NT2/D1 (cell line): ENCODE results near the gene CSF2.

Experiments
- DNase-seq: peaks from one replicate; pipeline ENCODE4 v3.0.0-alpha.2; 2011; ENCODE audit warnings: low read depth, low spot score
- H3K27me3 ChIP-seq: 2 replicates; pipeline ENCODE4 v1.6.0; 2011; ENCODE audit warnings: mild to moderate bottlenecking; ENCODE audit not compliant: insufficient read length, insufficient read depth
- H3K36me3 ChIP-seq: 2 replicates; pipeline ENCODE4 v1.6.1; 2011; ENCODE audit warnings: mild to moderate bottlenecking, low read length, mixed read lengths; ENCODE audit not compliant: insufficient read depth, insufficient read length
- H3K4me1 ChIP-seq: 2 replicates; pipeline ENCODE4 v1.5.1; 2011; ENCODE audit not compliant: insufficient read depth, insufficient read length
- H3K4me3 ChIP-seq: 2 replicates; pipeline ENCODE4 v1.5.1; 2011; ENCODE audit warnings: low read depth; ENCODE audit not compliant: insufficient read length
- H3K9ac ChIP-seq: 2 replicates; pipeline ENCODE4 v1.6.0; 2011; ENCODE audit warnings: low read depth; ENCODE audit not compliant: insufficient read length
- H3K9me3 ChIP-seq: 2 replicates; pipeline ENCODE4 v1.5.1; 2011; ENCODE audit warnings: mild to moderate bottlenecking, low read length; ENCODE audit not compliant: insufficient read depth
- SUZ12 ChIP-seq: IDR thresholded peaks from 2 replicates; pipeline ENCODE4 v1.6.1; 2011; ENCODE audit not compliant: insufficient read length, insufficient read depth; ENCODE audit errors: extremely low read depth
- YY1 ChIP-seq: IDR thresholded peaks from 2 replicates; pipeline ENCODE4 v1.6.1; 2011; ENCODE audit not compliant: insufficient read length, insufficient read depth
- ZNF274 ChIP-seq: IDR thresholded peaks from 2 replicates; pipeline ENCODE4 v1.6.1; 2011; ENCODE audit warnings: mild to moderate bottlenecking, low read depth, low read length

The CSF2 gene

GRCh38 chr5:132060501-132061161 is 13.0 kb upstream of the CSF2 start, which contains the start of gene IL3:
Gene IL3 (plus strand): TSS chr5:132060655. CDS start chr5:132060707, 52 bp downstream.
- Histone ChIP-seq H3K4me1 (peaks cover 6% of the 10 kb centered on the region), H3K9me3 (no peaks in the 10 kb centered on the region), H3K27me3 (no peaks in the 10 kb centered on the region), H3K9ac (no peak within 1 kb of the TSS), H3K36me3 (no peaks in the 10 kb centered on the region), H3K4me3 (no peak within 1 kb of the TSS)
- no peak for DNase-seq
- TF ChIP-seq YY1 (no peak), ZNF274 (no peak), SUZ12 (no peak)

GRCh38 chr5:132063090-132063911 is 10.3 kb upstream of the CSF2 start:
- Histone ChIP-seq H3K9ac (no peak overlapping the region), H3K4me1 (peaks cover 6% of the 10 kb centered on the region), H3K27me3 (no peaks in the 10 kb centered on the region), H3K9me3 (no peaks in the 10 kb centered on the region), H3K36me3 (no peaks in the 10 kb centered on the region), H3K4me3 (no peak overlapping the region)
- DNase-seq = peak; percentile 32
- TF ChIP-seq SUZ12 = no peak
- TF ChIP-seq YY1 = no peak
- TF ChIP-seq ZNF274 = no peak

- H3K9me3 ChIP-seq = no peaks in the 10 kb centered on the region
- no peak for DNase-seq
- no peak for TF ChIP-seq YY1
- TF ChIP-seq ZNF274 = no peak
- TF ChIP-seq SUZ12 = no peak
- no peak overlapping the region for H3K4me3 ChIP-seq
- no peaks in the 10 kb centered on the region for H3K27me3 ChIP-seq
- no peak overlapping the region for H3K9ac ChIP-seq
- no peaks in the 10 kb centered on the region for H3K36me3 ChIP-seq
- H3K4me1 ChIP-seq = peaks cover 6% of the 10 kb centered on the region
Measured at GRCh38 chr5:132064140-132064539, 9.4 kb upstream of the CSF2 start.

GRCh38 chr5:132064738-132065331 is 8.8 kb upstream of the CSF2 start:
- no peaks in the 10 kb centered on the region for H3K36me3 ChIP-seq
- H3K9ac ChIP-seq = no peak overlapping the region
- H3K9me3 ChIP-seq = no peaks in the 10 kb centered on the region
- peak; percentile 82 for DNase-seq
- no peaks in the 10 kb centered on the region for H3K27me3 ChIP-seq
- H3K4me3 ChIP-seq = no peak overlapping the region
- H3K4me1 ChIP-seq = peaks cover 6% of the 10 kb centered on the region
- TF ChIP-seq YY1 (no peak), ZNF274 (no peak)

- DNase-seq = peak; percentile 28
Measured at GRCh38 chr5:132065351-132065937, 8.1 kb upstream of the CSF2 start.

GRCh38 chr5:132065951-132066701 is 7.5 kb upstream of the CSF2 start:
- Histone ChIP-seq H3K9me3 (no peaks in the 10 kb centered on the region), H3K4me3 (no peak overlapping the region), H3K36me3 (no peaks in the 10 kb centered on the region), H3K27me3 (no peaks in the 10 kb centered on the region), H3K4me1 (peaks cover 6% of the 10 kb centered on the region), H3K9ac (no peak overlapping the region)
- DNase-seq = no peak
- no peak for TF ChIP-seq ZNF274
- no peak for TF ChIP-seq SUZ12
- TF ChIP-seq YY1 = no peak

More at GRCh38 chr5:132065351-132065937, 8.1 kb upstream of the CSF2 start:
- no peak for TF ChIP-seq ZNF274
- no peak for TF ChIP-seq SUZ12
- no peak for TF ChIP-seq YY1
- H3K4me3 ChIP-seq = no peak overlapping the region
- peaks cover 6% of the 10 kb centered on the region for H3K4me1 ChIP-seq
- H3K27me3 ChIP-seq = no peaks in the 10 kb centered on the region
- H3K36me3 ChIP-seq = no peaks in the 10 kb centered on the region
- H3K9me3 ChIP-seq = no peaks in the 10 kb centered on the region
- no peak overlapping the region for H3K9ac ChIP-seq

- TF ChIP-seq ZNF274 (no peak), YY1 (no peak), SUZ12 (no peak)
- H3K4me1 ChIP-seq = peaks cover 6% of the 10 kb centered on the region
- H3K4me3 ChIP-seq = no peak overlapping the region
- H3K9ac ChIP-seq = no peak overlapping the region
- no peaks in the 10 kb centered on the region for H3K36me3 ChIP-seq
- H3K27me3 ChIP-seq = no peaks in the 10 kb centered on the region
- H3K9me3 ChIP-seq = no peaks in the 10 kb centered on the region
- no peak for DNase-seq
Measured at GRCh38 chr5:132066871-132067270, 6.7 kb upstream of the CSF2 start.
